Neuron (in vitro differentiated cells): ENCODE results near the gene QPRT.
"Not testable (repeated sequence)": the region's sequence is repeated elsewhere in the genome, so short reads cannot be mapped to it uniquely, and the experiment has no call there.

ENCODE experiments used
- H2AFZ ChIP-seq: one replicate; pipeline ENCODE4 v1.6.1; 2013; ENCODE audit warnings: low read depth, mild to moderate bottlenecking, inconsistent platforms, low read length, moderate library complexity
- H3K27me3 ChIP-seq: one replicate; pipeline ENCODE4 v1.6.1; 2013; ENCODE audit warnings: low read length; ENCODE audit not compliant: insufficient read depth
- H3K36me3 ChIP-seq: one replicate; pipeline ENCODE4 v1.6.1; 2013; ENCODE audit warnings: low read length; ENCODE audit not compliant: insufficient read depth
- H3K4me1 ChIP-seq: one replicate; pipeline ENCODE4 v1.6.1; 2013; ENCODE audit warnings: low read length; ENCODE audit not compliant: insufficient read depth
- H3K4me3 ChIP-seq: 2 replicates; pipeline ENCODE4 v1.5.1; 2013; ENCODE audit warnings: mild to moderate bottlenecking, low read length, moderate library complexity
- H3K9me3 ChIP-seq: one replicate; pipeline ENCODE4 v1.6.1; 2013; ENCODE audit warnings: low read length

Gene QPRT

DNA sequence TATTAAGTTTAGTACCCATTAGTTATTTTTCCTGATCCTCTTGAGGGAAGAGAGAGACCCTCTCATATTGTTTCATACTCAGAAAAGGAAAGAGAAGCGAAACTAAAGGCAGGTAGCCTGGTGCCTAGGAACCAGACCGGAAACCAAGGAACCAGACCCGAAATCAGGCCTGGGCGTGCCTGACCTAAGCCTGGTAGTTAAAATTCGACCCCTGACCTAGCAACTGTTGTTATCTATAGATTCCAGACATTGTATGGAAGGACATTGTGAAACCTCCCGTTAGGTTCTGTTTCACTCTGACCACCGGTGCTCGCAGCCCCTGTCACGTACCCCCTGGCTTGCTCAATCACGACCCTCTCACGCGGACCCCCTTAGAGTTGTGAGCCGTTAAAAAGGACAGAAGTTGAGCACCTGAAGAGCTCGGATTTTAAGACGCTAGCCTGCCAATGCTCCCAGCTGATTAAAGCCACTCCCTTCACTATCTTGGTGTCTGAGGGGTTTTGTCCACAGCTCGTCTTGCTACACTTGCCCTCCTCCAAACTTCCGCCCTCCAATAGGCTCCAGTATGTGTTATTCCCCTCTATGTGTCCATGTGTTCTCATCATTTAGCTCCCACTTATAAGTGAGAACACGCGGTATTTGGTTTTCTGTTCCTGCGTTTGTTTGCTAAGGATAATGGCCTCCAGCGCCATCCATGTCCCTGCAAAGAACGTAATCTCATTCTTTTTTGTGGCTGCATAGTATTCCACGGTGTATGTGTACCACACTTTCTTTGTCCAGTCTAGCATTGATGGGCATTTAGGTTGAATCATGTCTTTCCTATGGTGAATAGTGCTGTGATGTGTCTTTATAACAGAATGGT, 10.7 kb downstream of the QPRT start:
- H3K9me3 ChIP-seq = peaks cover 11% of the 10 kb centered on the region
- not testable (repeated sequence) for H3K4me1 ChIP-seq, H3K36me3 ChIP-seq, H3K27me3 ChIP-seq, H3K4me3 ChIP-seq, H2AFZ ChIP-seq

DNA sequence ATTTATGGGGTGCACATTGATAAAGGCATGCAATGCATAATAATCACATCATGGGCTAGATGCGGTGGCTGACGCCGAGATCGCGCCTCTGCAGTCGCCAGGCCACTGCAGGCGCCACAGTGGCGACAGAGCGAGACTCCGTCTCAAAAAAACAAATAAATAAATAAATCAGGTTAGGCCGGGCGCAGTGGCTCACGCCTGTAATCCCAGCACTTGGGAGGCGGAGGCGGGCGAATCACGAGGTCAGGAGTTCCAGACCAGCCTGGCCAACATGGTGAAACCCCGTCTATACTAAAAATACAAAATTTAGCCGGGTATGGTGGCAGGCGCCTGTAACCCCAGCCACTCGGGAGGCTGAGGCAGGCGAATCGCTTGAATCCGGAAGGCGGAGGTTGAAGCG, 13.6 kb downstream of the QPRT start:
- H2AFZ ChIP-seq, H3K36me3 ChIP-seq, H3K4me3 ChIP-seq, H3K4me1 ChIP-seq, H3K27me3 ChIP-seq: not testable (repeated sequence)
- H3K9me3 ChIP-seq = peaks cover 13% of the 10 kb centered on the region

DNA sequence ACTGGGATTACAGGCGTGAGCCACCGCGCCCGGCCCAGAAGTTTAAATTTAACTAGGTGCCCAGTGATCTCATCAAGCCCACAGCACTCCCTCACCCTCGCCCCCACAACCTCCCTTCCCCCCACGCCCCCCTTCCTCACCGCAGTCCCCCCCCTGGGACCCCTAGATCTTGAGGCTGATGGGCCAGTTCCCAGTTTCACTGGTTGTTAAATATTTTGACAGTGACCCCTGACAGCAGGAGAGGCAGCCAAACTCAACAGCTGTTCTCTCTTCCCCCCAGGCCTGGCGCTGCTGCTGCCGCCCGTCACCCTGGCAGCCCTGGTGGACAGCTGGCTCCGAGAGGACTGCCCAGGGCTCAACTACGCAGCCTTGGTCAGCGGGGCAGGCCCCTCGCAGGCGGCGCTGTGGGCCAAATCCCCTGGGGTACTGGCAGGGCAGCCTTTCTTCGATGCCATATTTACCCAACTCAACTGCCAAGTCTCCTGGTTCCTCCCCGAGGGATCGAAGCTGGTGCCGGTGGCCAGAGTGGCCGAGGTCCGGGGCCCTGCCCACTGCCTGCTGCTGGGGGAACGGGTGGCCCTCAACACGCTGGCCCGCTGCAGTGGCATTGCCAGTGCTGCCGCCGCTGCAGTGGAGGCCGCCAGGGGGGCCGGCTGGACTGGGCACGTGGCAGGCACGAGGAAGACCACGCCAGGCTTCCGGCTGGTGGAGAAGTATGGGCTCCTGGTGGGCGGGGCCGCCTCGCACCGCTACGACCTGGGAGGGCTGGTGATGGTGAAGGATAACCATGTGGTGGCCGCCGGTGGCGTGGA, 15.6 kb downstream of the QPRT start:
- no peak overlapping the region for H3K4me3 ChIP-seq
- H3K36me3 ChIP-seq = peaks cover 5% of the 10 kb centered on the region
- H3K4me1 ChIP-seq = no peaks in the 10 kb centered on the region
- no peak overlapping the region for H2AFZ ChIP-seq
- no peaks in the 10 kb centered on the region for H3K27me3 ChIP-seq
- peaks cover 14% of the 10 kb centered on the region for H3K9me3 ChIP-seq

DNA sequence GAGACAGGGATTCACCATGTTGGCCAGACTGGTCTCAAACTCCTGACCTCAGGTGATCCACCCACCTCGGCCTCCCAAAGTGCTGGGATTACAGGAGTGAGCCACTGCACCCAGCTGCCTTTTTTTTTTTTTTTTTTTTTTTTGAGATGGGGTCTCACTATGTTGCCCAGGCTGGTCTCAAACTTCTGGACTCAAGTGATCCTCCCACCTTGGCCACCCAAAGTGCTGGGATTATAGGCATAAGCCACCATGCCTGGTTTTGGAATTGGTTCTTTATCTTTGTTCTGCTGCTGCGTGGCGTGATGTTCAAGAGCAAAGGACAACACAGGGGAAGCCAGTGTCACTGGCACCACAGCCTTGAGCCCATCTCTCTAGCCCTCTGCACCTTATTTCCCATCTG, 16.7 kb downstream of the QPRT start:
- H3K27me3 ChIP-seq, H3K36me3 ChIP-seq, H3K4me3 ChIP-seq, H2AFZ ChIP-seq, H3K4me1 ChIP-seq, H3K9me3 ChIP-seq: not testable (repeated sequence)

DNA sequence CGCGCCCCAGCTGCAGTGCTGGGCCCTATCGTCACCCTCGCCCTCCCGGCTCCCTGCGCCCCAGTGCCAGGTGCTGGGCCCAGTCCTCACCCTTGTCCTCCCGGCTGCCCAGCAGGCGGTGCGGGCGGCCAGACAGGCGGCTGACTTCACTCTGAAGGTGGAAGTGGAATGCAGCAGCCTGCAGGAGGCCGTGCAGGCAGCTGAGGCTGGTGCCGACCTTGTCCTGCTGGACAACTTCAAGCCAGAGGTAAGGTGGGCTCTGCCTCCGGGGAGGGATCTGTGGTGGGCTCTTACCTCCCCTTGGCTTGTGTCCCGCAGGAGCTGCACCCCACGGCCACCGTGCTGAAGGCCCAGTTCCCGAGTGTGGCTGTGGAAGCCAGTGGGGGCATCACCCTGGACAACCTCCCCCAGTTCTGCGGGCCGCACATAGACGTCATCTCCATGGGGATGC, 17.9 kb downstream of the QPRT start:
- Histone ChIP-seq H2AFZ (no peak overlapping the region), H3K4me3 (no peak overlapping the region), H3K36me3 (peaks cover 5% of the 10 kb centered on the region), H3K27me3 (no peaks in the 10 kb centered on the region), H3K4me1 (no peaks in the 10 kb centered on the region), H3K9me3 (peaks cover 4% of the 10 kb centered on the region)

GRCh38 chr16:29697391-29697790, 18.4 kb downstream of the QPRT start:
- Histone ChIP-seq H3K9me3 (peaks cover 3% of the 10 kb centered on the region), H3K36me3 (peaks cover 5% of the 10 kb centered on the region), H2AFZ (no peak overlapping the region), H3K27me3 (no peaks in the 10 kb centered on the region), H3K4me1 (no peaks in the 10 kb centered on the region), H3K4me3 (no peak overlapping the region)

DNA sequence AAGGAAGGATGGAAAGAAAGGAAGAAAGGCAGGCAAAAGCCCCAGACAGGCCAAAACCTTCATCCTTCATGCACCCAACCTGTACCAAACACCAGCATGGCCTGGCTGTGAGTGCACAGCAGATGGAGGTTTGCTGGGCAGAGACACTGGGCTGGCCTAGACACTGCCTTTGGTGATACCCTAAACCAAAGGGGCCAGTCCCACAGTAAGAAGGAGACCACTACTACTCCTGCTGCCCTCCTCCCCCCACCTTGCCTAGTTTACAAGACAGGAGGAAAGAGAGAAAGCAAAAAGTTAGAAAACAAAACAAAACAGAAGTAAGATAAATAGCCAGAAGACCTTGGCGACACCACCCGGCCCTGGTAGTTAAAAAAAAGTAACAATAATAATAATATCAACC, 19.1 kb downstream of the QPRT start:
- no peak overlapping the region for H2AFZ ChIP-seq
- H3K36me3 ChIP-seq = peaks cover 5% of the 10 kb centered on the region
- H3K27me3 ChIP-seq = no peaks in the 10 kb centered on the region
- H3K9me3 ChIP-seq = peaks cover 3% of the 10 kb centered on the region
- H3K4me1 ChIP-seq = no peaks in the 10 kb centered on the region
- no peak overlapping the region for H3K4me3 ChIP-seq

GRCh38 chr16:29698484-29699323, 19.7 kb downstream of the QPRT start:
- no peak overlapping the region for H3K4me3 ChIP-seq
- no peak overlapping the region for H2AFZ ChIP-seq
- H3K4me1 ChIP-seq = no peaks in the 10 kb centered on the region
- H3K9me3 ChIP-seq = peaks cover 3% of the 10 kb centered on the region
- H3K36me3 ChIP-seq = peaks cover 5% of the 10 kb centered on the region
- no peaks in the 10 kb centered on the region for H3K27me3 ChIP-seq

- peaks cover 5% of the 10 kb centered on the region for H3K36me3 ChIP-seq
- no peaks in the 10 kb centered on the region for H3K27me3 ChIP-seq
- H3K4me3 ChIP-seq = no peak overlapping the region
- no peaks in the 10 kb centered on the region for H3K4me1 ChIP-seq
- no peak overlapping the region for H2AFZ ChIP-seq
- peaks cover 3% of the 10 kb centered on the region for H3K9me3 ChIP-seq
These were observed 20.6 kb downstream of the QPRT start for GRCh38 chr16:29699324-29700219.

GRCh38 chr16:29700253-29700987, 21.4 kb downstream of the QPRT start:
- H3K27me3 ChIP-seq = no peaks in the 10 kb centered on the region
- H2AFZ ChIP-seq = no peak overlapping the region
- H3K36me3 ChIP-seq = peaks cover 5% of the 10 kb centered on the region
- H3K9me3 ChIP-seq = peaks cover 3% of the 10 kb centered on the region
- no peak overlapping the region for H3K4me3 ChIP-seq
- H3K4me1 ChIP-seq = no peaks in the 10 kb centered on the region

DNA sequence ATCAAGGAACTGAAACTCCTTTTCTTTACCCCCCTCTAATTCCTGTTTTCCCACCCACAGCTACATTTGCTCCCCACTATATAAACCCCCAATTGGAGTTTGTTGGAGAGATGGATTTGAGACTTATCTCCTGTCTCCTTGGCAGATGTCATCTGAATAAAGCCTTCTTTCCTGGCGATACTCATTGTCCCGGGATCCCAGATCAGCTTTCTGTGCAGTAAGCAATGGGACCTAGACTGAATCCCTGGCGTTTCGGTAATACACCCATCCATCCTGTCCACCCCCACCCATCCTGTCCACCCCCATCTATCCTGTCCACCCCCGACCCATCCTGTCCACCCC, 22.2 kb downstream of the QPRT start:
- peaks cover 5% of the 10 kb centered on the region for H3K36me3 ChIP-seq
- H3K4me1 ChIP-seq = no peaks in the 10 kb centered on the region
- no peak overlapping the region for H3K4me3 ChIP-seq
- H3K9me3 ChIP-seq = peaks cover 3% of the 10 kb centered on the region
- no peaks in the 10 kb centered on the region for H3K27me3 ChIP-seq
- H2AFZ ChIP-seq = no peak overlapping the region

- Histone ChIP-seq H3K36me3 (peaks cover 3% of the 10 kb centered on the region), H3K4me1 (no peaks in the 10 kb centered on the region), H3K9me3 (peaks cover 3% of the 10 kb centered on the region), H2AFZ (no peak overlapping the region), H3K4me3 (no peak overlapping the region), H3K27me3 (no peaks in the 10 kb centered on the region)
These were observed 23.3 kb downstream of the QPRT start for GRCh38 chr16:29702269-29702668.
